Mesodermal cell (in vitro differentiated cells): ENCODE results near the gene CACNA2D2.
A peak's percentile ranks its signal among the peaks of the same experiment; 100 is the strongest.

ENCODE experiments used
- H3K27ac ChIP-seq: 2 replicates; pipeline ENCODE4 v1.7.0; 2013; ENCODE audit warnings: mild to moderate bottlenecking, low read depth, low read length, moderate library complexity; ENCODE audit not compliant: severe bottlenecking
- H3K36me3 ChIP-seq: 2 replicates; pipeline ENCODE4 v1.7.1; 2013; ENCODE audit warnings: mild to moderate bottlenecking, low read length, moderate library complexity; ENCODE audit not compliant: control insufficient read depth, insufficient read depth
- H3K4me1 ChIP-seq: one replicate; pipeline ENCODE4 v1.7.1; 2013; ENCODE audit warnings: mild to moderate bottlenecking, low read length; ENCODE audit not compliant: insufficient read depth, control insufficient read depth, poor library complexity, severe bottlenecking
- H3K4me3 ChIP-seq: 2 replicates; pipeline ENCODE4 v1.7.0; 2013; ENCODE audit warnings: low read length, control low read depth, mild to moderate bottlenecking; ENCODE audit not compliant: insufficient read depth, poor library complexity, severe bottlenecking; ENCODE audit errors: extremely low read depth
- H3K9me3 ChIP-seq: 2 replicates; pipeline ENCODE4 v1.7.1; 2013; ENCODE audit warnings: mild to moderate bottlenecking, low read length, moderate library complexity; ENCODE audit not compliant: control insufficient read depth
- WGBS, 2 experiments: methylation state at CpG; one replicate each; pipeline ENCODE4 v1.1.5; 2013; ENCODE audit warnings: missing lambda C conversion rate in 2 of 2; ENCODE audit not compliant: insufficient coverage in 2 of 2; 5-methylcytosine and 5-hydroxymethylcytosine counted together

The CACNA2D2 gene

GRCh38 chr3:50525191-50525910 is 21.9 kb upstream of the CACNA2D2 start:
- WGBS, 2 experiments: 54 to 85% methylated on average over 2 to 9 of the region's 9 CpGs
- no peak overlapping the region for H3K4me3 ChIP-seq
- peaks cover 6% of the 10 kb centered on the region for H3K4me1 ChIP-seq
- no peaks in the 10 kb centered on the region for H3K9me3 ChIP-seq
- H3K36me3 ChIP-seq: no peaks in the 10 kb centered on the region
- no peak overlapping the region for H3K27ac ChIP-seq

- Histone ChIP-seq H3K9me3 (no peaks in the 10 kb centered on the region), H3K27ac (no peak overlapping the region), H3K4me1 (peaks cover 6% of the 10 kb centered on the region), H3K36me3 (no peaks in the 10 kb centered on the region), H3K4me3 (no peak overlapping the region)
- 92 to 100% methylated on average over 1 to 3 of the region's 5 CpGs for WGBS, 2 experiments
Observed at GRCh38 chr3:50524746-50525145, 21.3 kb upstream of the CACNA2D2 start.

GRCh38 chr3:50523279-50523811 is 19.9 kb upstream of the CACNA2D2 start:
- Histone ChIP-seq H3K9me3 (no peaks in the 10 kb centered on the region), H3K27ac (no peak overlapping the region), H3K4me1 (peaks cover 6% of the 10 kb centered on the region), H3K4me3 (no peak overlapping the region), H3K36me3 (no peaks in the 10 kb centered on the region)
- WGBS, 2 experiments: 73 to 76% methylated on average over 7 to 8 of the region's 9 CpGs

GRCh38 chr3:50521572-50521971 is 18.1 kb upstream of the CACNA2D2 start:
- Histone ChIP-seq H3K36me3 (no peaks in the 10 kb centered on the region), H3K27ac (no peak overlapping the region)
- WGBS, 2 experiments: 96 to 100% methylated on average over 2 to 5 of the region's 5 CpGs

GRCh38 chr3:50520849-50521248 is 17.4 kb upstream of the CACNA2D2 start:
- peaks cover 16% of the 10 kb centered on the region for H3K4me1 ChIP-seq
- WGBS, 2 experiments: 66 to 100% methylated on average over 1 to 3 of the region's 3 CpGs

More at GRCh38 chr3:50521572-50521971, 18.1 kb upstream of the CACNA2D2 start:
- no peaks in the 10 kb centered on the region for H3K9me3 ChIP-seq
- H3K4me3 ChIP-seq: no peak overlapping the region
- peaks cover 13% of the 10 kb centered on the region for H3K4me1 ChIP-seq

GRCh38 chr3:50519471-50520089 is 16.1 kb upstream of the CACNA2D2 start:
- no peaks in the 10 kb centered on the region for H3K9me3 ChIP-seq
- WGBS, 2 experiments: 4 to 20% methylated on average over 4 of the region's 7 CpGs
- peaks cover 28% of the 10 kb centered on the region for H3K4me1 ChIP-seq
- H3K36me3 ChIP-seq: no peaks in the 10 kb centered on the region
- H3K4me3 ChIP-seq: no peak overlapping the region
- H3K27ac ChIP-seq: no peak overlapping the region

More at GRCh38 chr3:50520849-50521248, 17.4 kb upstream of the CACNA2D2 start:
- Histone ChIP-seq H3K9me3 (no peaks in the 10 kb centered on the region), H3K27ac (no peak overlapping the region), H3K4me3 (no peak overlapping the region), H3K36me3 (no peaks in the 10 kb centered on the region)

GRCh38 chr3:50518436-50518835 is 15.0 kb upstream of the CACNA2D2 start:
- Histone ChIP-seq H3K4me3 (no peak overlapping the region), H3K36me3 (no peaks in the 10 kb centered on the region), H3K27ac (no peak overlapping the region), H3K9me3 (no peaks in the 10 kb centered on the region), H3K4me1 (peaks cover 29% of the 10 kb centered on the region)
- 88 to 93% methylated on average over 6 to 7 of the region's 7 CpGs for WGBS, 2 experiments

GRCh38 chr3:50517721-50518206 is 14.3 kb upstream of the CACNA2D2 start:
- Histone ChIP-seq H3K4me3 (no peak overlapping the region), H3K36me3 (no peaks in the 10 kb centered on the region), H3K27ac (no peak overlapping the region), H3K4me1 (peaks cover 29% of the 10 kb centered on the region), H3K9me3 (no peaks in the 10 kb centered on the region)
- 100% methylated on average over 1 of the region's 4 CpGs; no CpG with 5 or more reads in 1 of the 2 experiments for WGBS, 2 experiments

GRCh38 chr3:50516440-50516871 is 13.0 kb upstream of the CACNA2D2 start:
- no peak overlapping the region for H3K4me3 ChIP-seq
- 32 to 48% methylated on average over 3 to 4 of the region's 4 CpGs for WGBS, 2 experiments
- peak overlapping the region; percentile 60 for H3K27ac ChIP-seq
- peaks cover 29% of the 10 kb centered on the region for H3K4me1 ChIP-seq
- H3K9me3 ChIP-seq: no peaks in the 10 kb centered on the region
- no peaks in the 10 kb centered on the region for H3K36me3 ChIP-seq

GRCh38 chr3:50515565-50516439 is 12.4 kb upstream of the CACNA2D2 start:
- Histone ChIP-seq H3K4me1 (peaks cover 26% of the 10 kb centered on the region), H3K27ac (peak overlapping the region; percentile 60), H3K9me3 (no peaks in the 10 kb centered on the region), H3K4me3 (no peak overlapping the region), H3K36me3 (no peaks in the 10 kb centered on the region)
- WGBS, 2 experiments: 6 to 11% methylated on average over 16 of the region's 22 CpGs
